H9 (cell line): Measurements from ENCODE around the gene SSNA1. TPM values are rescaled to one million over a fixed set of nuclear protein-coding genes. Genes with fewer than 3 reads are reported as not detected.

Experiments
- DNase-seq: peaks from one replicate; pipeline ENCODE4 v3.0.0-alpha.2; 2017
- H2AFZ ChIP-seq: one replicate; pipeline ENCODE4 v1.6.1; 2013; ENCODE audit warnings: mild to moderate bottlenecking, low read length, control low read depth, moderate library complexity
- H2AK5ac ChIP-seq: 2 replicates; pipeline ENCODE4 v1.6.1; 2013; ENCODE audit warnings: low read length, control low read depth, mixed read lengths; ENCODE audit not compliant: insufficient read length
- H2BK120ac ChIP-seq: one replicate; pipeline ENCODE4 v1.6.1; 2013; ENCODE audit warnings: low read depth, mild to moderate bottlenecking, low read length, control low read depth, inconsistent platforms; ENCODE audit not compliant: poor library complexity, severe bottlenecking
- H2BK12ac ChIP-seq: 2 replicates; pipeline ENCODE4 v1.6.1; 2013; ENCODE audit warnings: low read length, control low read depth, mixed read lengths, low read depth; ENCODE audit not compliant: insufficient read length
- H2BK15ac ChIP-seq: 2 replicates; pipeline ENCODE4 v1.6.1; 2013; ENCODE audit warnings: low read depth, low read length, control low read depth
- H2BK20ac ChIP-seq: one replicate; pipeline ENCODE4 v1.6.1; 2013; ENCODE audit warnings: low read depth, mild to moderate bottlenecking, low read length, control low read depth, inconsistent platforms; ENCODE audit not compliant: poor library complexity, severe bottlenecking
- H2BK5ac ChIP-seq: 2 replicates; pipeline ENCODE4 v1.6.1; 2013; ENCODE audit warnings: low read length, control low read depth, mixed read lengths; ENCODE audit not compliant: insufficient read length
- H3K14ac ChIP-seq: 2 replicates; pipeline ENCODE4 v1.6.1; 2013; ENCODE audit warnings: low read length, control low read depth; ENCODE audit not compliant: insufficient read depth
- H3K18ac ChIP-seq: 2 replicates; pipeline ENCODE4 v1.6.1; 2013; ENCODE audit warnings: low read depth, mild to moderate bottlenecking, mixed read lengths, low read length, control low read depth; ENCODE audit not compliant: insufficient read length
- H3K23ac ChIP-seq: 2 replicates; pipeline ENCODE4 v1.6.1; 2013; ENCODE audit warnings: low read length, control low read depth, mixed read lengths, low read depth; ENCODE audit not compliant: insufficient read length
- H3K23me2 ChIP-seq: 2 replicates; pipeline ENCODE4 v1.6.1; 2013; ENCODE audit warnings: low read depth, mild to moderate bottlenecking, mixed read lengths, low read length, control low read depth; ENCODE audit not compliant: insufficient read length, poor library complexity, severe bottlenecking
- H3K27ac ChIP-seq: 2 replicates; pipeline ENCODE4 v1.5.1; 2013; ENCODE audit warnings: low read length, control low read depth, mixed read lengths, low read depth; ENCODE audit not compliant: insufficient read length
- H3K27me3 ChIP-seq: 2 replicates; pipeline ENCODE4 v1.6.1; 2013; ENCODE audit warnings: low read length, control low read depth, inconsistent platforms; ENCODE audit not compliant: insufficient read depth
- H3K4ac ChIP-seq: 2 replicates; pipeline ENCODE4 v1.6.1; 2013; ENCODE audit warnings: low read depth, mild to moderate bottlenecking, control low read depth, inconsistent platforms, low read length, moderate library complexity
- H3K4me1 ChIP-seq: 2 replicates; pipeline ENCODE4 v1.6.1; 2013; ENCODE audit warnings: low read length, control low read depth, inconsistent platforms; ENCODE audit not compliant: insufficient read depth
- H3K4me2 ChIP-seq: 2 replicates; pipeline ENCODE4 v1.6.1; 2013; ENCODE audit warnings: low read length, control low read depth, mixed read lengths; ENCODE audit not compliant: insufficient read length, insufficient read depth
- H3K56ac ChIP-seq: 2 replicates; pipeline ENCODE4 v1.6.1; 2013; ENCODE audit warnings: low read depth, mild to moderate bottlenecking, mixed read lengths, low read length, control low read depth; ENCODE audit not compliant: insufficient read length
- H3K79me1 ChIP-seq: 2 replicates; pipeline ENCODE4 v1.6.1; 2013; ENCODE audit warnings: low read depth, mild to moderate bottlenecking, moderate library complexity, low read length, control low read depth, inconsistent platforms; ENCODE audit not compliant: insufficient read depth, poor library complexity, severe bottlenecking
- H3K79me2 ChIP-seq: 2 replicates; pipeline ENCODE4 v1.6.1; 2013; ENCODE audit warnings: low read length, control low read depth, inconsistent platforms; ENCODE audit not compliant: insufficient read depth
- H3K9ac ChIP-seq: 2 replicates; pipeline ENCODE4 v1.6.1; 2013; ENCODE audit warnings: low read length, control low read depth, mixed read lengths; ENCODE audit not compliant: insufficient read length; ENCODE audit errors: extremely low read depth
- H3K9me3 ChIP-seq: one replicate; pipeline ENCODE4 v1.6.1; 2013; ENCODE audit warnings: low read depth, low read length, inconsistent platforms; ENCODE audit not compliant: control insufficient read depth
- H3T11ph ChIP-seq: one replicate; pipeline ENCODE4 v1.6.1; 2013; ENCODE audit warnings: mild to moderate bottlenecking, low read length, control low read depth, inconsistent platforms
- H4K20me1 ChIP-seq: one replicate; pipeline ENCODE4 v1.6.1; 2013; ENCODE audit not compliant: control insufficient read depth, insufficient read length, insufficient read depth
- H4K5ac ChIP-seq: 2 replicates; pipeline ENCODE4 v1.6.1; 2013; ENCODE audit warnings: low read depth, mild to moderate bottlenecking, mixed read lengths, low read length, control low read depth; ENCODE audit not compliant: insufficient read length
- H4K8ac ChIP-seq: replicated peaks from 2 replicates; pipeline ENCODE4 v1.6.1; 2013; ENCODE audit warnings: low read length, control low read depth, mixed read lengths, low read depth; ENCODE audit not compliant: insufficient read length
- H4K91ac ChIP-seq: 2 replicates; pipeline ENCODE4 v1.6.1; 2013; ENCODE audit warnings: low read depth, mild to moderate bottlenecking, moderate library complexity, mixed read lengths, low read length, control low read depth; ENCODE audit not compliant: insufficient read length
- H3K27ac Mint-ChIP-seq, 3 experiments: 2 replicates in 2 of 3; 3 replicates in 1 of 3; pipeline ENCODE4 v1.8.0; 2020 to 2021; ENCODE audit warnings: mixed read lengths in 3 of 3, mild to moderate bottlenecking in 1 of 3, moderate library complexity in 1 of 3
- H3K27me3 Mint-ChIP-seq: 2 replicates; pipeline ENCODE4 v1.8.0; 2021; ENCODE audit warnings: low read depth, mild to moderate bottlenecking, moderate library complexity, mixed read lengths
- H3K36me3 Mint-ChIP-seq, 3 experiments: 2 replicates in 2 of 3; 3 replicates in 1 of 3; pipeline ENCODE4 v1.8.0; 2020 to 2021; ENCODE audit warnings: low read depth in 3 of 3, mixed read lengths in 3 of 3; ENCODE audit not compliant: insufficient read depth in 1 of 3
- H3K4me1 Mint-ChIP-seq, 2 experiments: 2 replicates each; pipeline ENCODE4 v1.8.0; 2020; ENCODE audit warnings: mixed read lengths in 2 of 2
- H3K4me3 Mint-ChIP-seq, 2 experiments: 2 replicates in 1 of 2; 3 replicates in 1 of 2; pipeline ENCODE4 v1.8.0; 2020 to 2021; ENCODE audit warnings: mild to moderate bottlenecking in 2 of 2, mixed read lengths in 2 of 2, moderate library complexity in 1 of 2
- H3K9me3 Mint-ChIP-seq, 2 experiments: 2 replicates in 1 of 2; 3 replicates in 1 of 2; pipeline ENCODE4 v1.8.0; 2020; ENCODE audit warnings: mild to moderate bottlenecking in 2 of 2, mixed read lengths in 2 of 2, moderate library complexity in 1 of 2
- WGBS: extraction: QIAGEN DNeasy Blood & Tissue Kit; methylation state at CpG from one replicate; pipeline ENCODE4 v1.1.7; 2013; ENCODE audit warnings: missing lambda C conversion rate, low lambda C conversion rate, mixed read lengths; ENCODE audit not compliant: insufficient read length; ENCODE audit errors: extremely low coverage; 5-methylcytosine and 5-hydroxymethylcytosine counted together
- total RNA-seq: library from RNA; stranded (reverse); gene quantifications from 2 replicates; pipeline ENCODE4 v1.2.1, GENCODE V29; 2021
- TF ChIP-seq, protein P1 (sequence below): fragments of 200-600 bp; sonication (generic); conservative IDR thresholded peaks from 3 replicates; pipeline ENCODE4 v1.8.0; 2021; ENCODE audit warnings: antibody characterized with exemption, mild to moderate bottlenecking

Gene SSNA1
- total RNA-seq, 1 experiment from 2014 or later: 69.2 TPM

DNA sequence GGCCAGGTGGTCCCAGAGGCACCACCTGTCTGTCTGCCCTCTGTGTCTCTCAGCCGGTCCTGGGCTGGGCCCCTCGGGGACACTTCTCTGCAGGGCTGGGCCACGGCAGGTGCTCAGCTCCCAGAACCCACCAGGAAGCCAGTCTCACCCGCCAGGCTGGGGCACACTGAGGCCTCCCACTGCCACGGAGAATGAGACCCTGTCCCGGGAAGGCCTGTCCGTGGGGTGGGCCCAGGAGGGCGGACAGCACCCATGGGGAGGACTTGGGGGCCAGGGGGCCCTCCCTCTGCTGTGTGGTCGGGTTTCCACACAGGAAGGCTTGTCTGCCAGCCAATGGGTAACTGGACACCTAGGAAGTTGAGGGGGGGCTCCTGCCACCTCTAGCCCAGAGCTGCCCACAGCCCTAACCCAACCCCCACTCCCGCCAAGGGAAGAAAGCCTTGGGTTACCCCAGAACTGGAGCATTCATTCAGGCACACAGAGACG, 48.5 kb downstream of the SSNA1 start:
- no peak overlapping the region for H2BK12ac ChIP-seq
- H2BK20ac ChIP-seq: no peak overlapping the region
- no peak overlapping the region for H3T11ph ChIP-seq
- H3K27ac ChIP-seq: no peak overlapping the region
- H4K20me1 ChIP-seq: no peaks in the 10 kb centered on the region
- Mint-ChIP-seq H3K4me1 (peaks cover 12 to 20% of the 10 kb centered on the region in 2 experiments), H3K36me3 (peaks cover 5 to 7% (median 6%) of the 10 kb centered on the region in 3 experiments; a peak in 6 of 7 replicates), H3K4me3 (no peak overlapping the region), H3K9me3 (no peaks in the 10 kb centered on the region; a peak in 1 of 5 replicates), H3K27me3 (peaks cover 7% of the 10 kb centered on the region), H3K27ac (no peak overlapping the region)
- H3K4ac ChIP-seq: no peak overlapping the region
- H2AFZ ChIP-seq: no peak overlapping the region
- no peak overlapping the region for H3K9ac ChIP-seq
- peaks cover 5% of the 10 kb centered on the region for H3K23me2 ChIP-seq
- no peak overlapping the region for H2BK15ac ChIP-seq
- H2BK5ac ChIP-seq: no peak overlapping the region
- no peak overlapping the region for H3K56ac ChIP-seq
- H2BK120ac ChIP-seq: no peak overlapping the region
- TF ChIP-seq, protein P1, sequence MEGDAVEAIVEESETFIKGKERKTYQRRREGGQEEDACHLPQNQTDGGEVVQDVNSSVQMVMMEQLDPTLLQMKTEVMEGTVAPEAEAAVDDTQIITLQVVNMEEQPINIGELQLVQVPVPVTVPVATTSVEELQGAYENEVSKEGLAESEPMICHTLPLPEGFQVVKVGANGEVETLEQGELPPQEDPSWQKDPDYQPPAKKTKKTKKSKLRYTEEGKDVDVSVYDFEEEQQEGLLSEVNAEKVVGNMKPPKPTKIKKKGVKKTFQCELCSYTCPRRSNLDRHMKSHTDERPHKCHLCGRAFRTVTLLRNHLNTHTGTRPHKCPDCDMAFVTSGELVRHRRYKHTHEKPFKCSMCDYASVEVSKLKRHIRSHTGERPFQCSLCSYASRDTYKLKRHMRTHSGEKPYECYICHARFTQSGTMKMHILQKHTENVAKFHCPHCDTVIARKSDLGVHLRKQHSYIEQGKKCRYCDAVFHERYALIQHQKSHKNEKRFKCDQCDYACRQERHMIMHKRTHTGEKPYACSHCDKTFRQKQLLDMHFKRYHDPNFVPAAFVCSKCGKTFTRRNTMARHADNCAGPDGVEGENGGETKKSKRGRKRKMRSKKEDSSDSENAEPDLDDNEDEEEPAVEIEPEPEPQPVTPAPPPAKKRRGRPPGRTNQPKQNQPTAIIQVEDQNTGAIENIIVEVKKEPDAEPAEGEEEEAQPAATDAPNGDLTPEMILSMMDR: no peak
- no peak overlapping the region for H3K18ac ChIP-seq
- H3K79me2 ChIP-seq: no peaks in the 10 kb centered on the region
- H3K14ac ChIP-seq: no peak overlapping the region
- peaks cover 3% of the 10 kb centered on the region; the same call in 1 of the 2 replicates for H3K4me1 ChIP-seq
- no peak overlapping the region for H3K23ac ChIP-seq
- H2AK5ac ChIP-seq: no peak overlapping the region
- H4K91ac ChIP-seq: no peak overlapping the region
- H3K79me1 ChIP-seq: no peaks in the 10 kb centered on the region
- no peak overlapping the region for H4K8ac ChIP-seq
- H4K5ac ChIP-seq: no peak overlapping the region
- H3K27me3 ChIP-seq: no peaks in the 10 kb centered on the region
- no CpG with 5 or more reads among the region's 11 CpGs for WGBS
- DNase-seq: no peak
- no peaks in the 10 kb centered on the region for H3K9me3 ChIP-seq
- no peak overlapping the region for H3K4me2 ChIP-seq
